A549 (cell line): ENCODE results near the gene CEP112.
A peak's percentile ranks its signal among the peaks of the same experiment; 100 is the strongest.

Experiments used
- CBX2 ChIP-seq: fragments of 200-600 bp; sonication (generic); IDR thresholded peaks from 2 replicates; pipeline ENCODE4 v1.6.1; 2016; ENCODE audit warnings: low read depth, mild to moderate bottlenecking, borderline replicate concordance
- CTCF ChIP-seq: fragments of >200 bp; sonication (Bioruptor Twin); formaldehyde crosslinking; IDR thresholded peaks from 3 replicates; pipeline ENCODE4 v1.5.1; 2016
- EP300 ChIP-seq, 2 experiments: fragments of >200 bp; sonication (Bioruptor Twin); formaldehyde crosslinking; IDR thresholded peaks; 2 replicates in 1 of 2; 3 replicates in 1 of 2; pipeline ENCODE4 v1.6.1; 2016 to 2017
- ESRRA ChIP-seq: fragments of 150-350 bp; IDR thresholded peaks from 2 replicates; pipeline ENCODE4 v1.6.1; 2014; ENCODE audit warnings: mild to moderate bottlenecking, low read length, borderline replicate concordance
- JUNB ChIP-seq: fragments of >200 bp; sonication (Bioruptor Twin); formaldehyde crosslinking; IDR thresholded peaks from 2 replicates; pipeline ENCODE4 v1.6.1; 2016
- PHF8 ChIP-seq: fragments of 200-600 bp; sonication (generic); IDR thresholded peaks from 2 replicates; pipeline ENCODE4 v1.6.1; 2016; ENCODE audit warnings: low read depth, mild to moderate bottlenecking, antibody characterized with exemption, moderate library complexity, borderline replicate concordance
- SREBF2 ChIP-seq: fragments of 450-650 bp; IDR thresholded peaks from 2 replicates; pipeline ENCODE4 v1.6.1; 2014; ENCODE audit warnings: mild to moderate bottlenecking, moderate library complexity

GRCh38 chr17:66240630-66241029 is 48.7 kb upstream of the CEP112 start:
- TF ChIP-seq EP300 (IDR thresholded peaks at IDR 0.05) (no peak), ESRRA (no peak), SREBF2 (no peak), PHF8 (no peak), CTCF (no peak), CBX2 (no peak), JUNB (0 out of 2 replicates have a peak, but pooled peaks have one; percentile 41)
